Adrenal gland (tissue), 12 donors: ENCODE results near the gene DUSP14. TPM values are rescaled to one million over a fixed set of nuclear protein-coding genes. Genes with fewer than 3 reads are reported as not detected.

Experiments used
- DNase-seq, 7 donors: peaks; one replicate each; pipeline ENCODE4 v3.0.0-alpha.2; 2019 to 2020
- H3K27ac ChIP-seq, 5 donors: fragments of 200-600 bp; sonication (generic) in 4 of 5; 1 replicate in 3 of 5; 2 replicates in 2 of 5; pipeline versions ENCODE4 v1.5.1 to v1.8.0; 2016 to 2020; ENCODE audit warnings: mild to moderate bottlenecking in 1 of 5
- H3K27me3 ChIP-seq: fragments of 200-600 bp; 2 replicates; pipeline ENCODE4 v1.8.0; 2021
- H3K36me3 ChIP-seq, 2 donors: fragments of 200-600 bp; replicated peaks in 1 of 2; 1 replicate in 1 of 2; 2 replicates in 1 of 2; pipeline versions ENCODE4 v1.5.1 to v1.8.0; 2018 to 2022
- H3K4me1 ChIP-seq, 2 donors: fragments of 200-600 bp; replicated peaks in 1 of 2; 1 replicate in 1 of 2; 2 replicates in 1 of 2; pipeline versions ENCODE4 v1.5.1 to v1.8.0; 2018 to 2021
- H3K4me3 ChIP-seq, 4 donors: fragments of 200-600 bp; sonication (generic) in 3 of 4; one replicate each; pipeline ENCODE4 v1.5.1; 2016 to 2018
- H3K9me3 ChIP-seq, 3 donors: fragments of 200-600 bp; sonication (generic) in 1 of 3; replicated peaks in 1 of 3; 1 replicate in 2 of 3; 2 replicates in 1 of 3; pipeline versions ENCODE4 v1.5.1 to v1.8.0; 2016 to 2021
- POLR2A ChIP-seq, 2 donors: fragments of 450-650 bp; IDR thresholded peaks; one replicate each; pipeline ENCODE4 v1.6.1; 2017; ENCODE audit warnings: antibody characterized with exemption in 2 of 2, mild to moderate bottlenecking in 2 of 2, moderate library complexity in 1 of 2
- WGBS, 4 donors: extraction: QIAGEN DNeasy Blood & Tissue Kit in 2 of 4; methylation state at CpG; one replicate each; pipeline versions ENCODE4 v1.1.5 to v1.1.7; 2013 to 2017; 5-methylcytosine and 5-hydroxymethylcytosine counted together
- intact Hi-C, 2 donors: fragments of 100-400 bp; cut with DNase I; formaldehyde crosslinking; loops; one replicate each; pipeline versions ENCODE4 v1.14.1 to v1.15.0; 2022 to 2023
- polyA plus RNA-seq, 3 donors: library from polyadenylated mRNA; stranded (reverse); fragments of 200-250 nt in 2 of 3; fragments of 350-450 nt in 1 of 3; fragmentation: Illumina TruSeq in 1 of 3; extraction: RNeasy Lipid Tissue Mini Kit (QIAGEN cat#74804) in 1 of 3; gene quantifications; one replicate each; pipeline ENCODE4 v1.2.3, GENCODE V29; 2013 to 2014
- total RNA-seq, 9 donors: library from RNA; depleted of rRNA in 4 of 9; stranded (reverse); fragments of >200 nt in 4 of 9; fragments of 120-200 nt in 1 of 9; fragmentation: NEBNext Ultra II Directional in 1 of 9; extraction: Animal tissue kit (Norgen Biotek cat#: 25700) in 1 of 9; gene quantifications; one replicate each; pipeline versions ENCODE4 v1.1.0 to v1.2.4, GENCODE V29; 2013 to 2023
- TF ChIP-seq, protein P1 (sequence below), 6 experiments: fragments of 450-650 bp in 4 of 6; fragments of 200-600 bp in 2 of 6; sonication (generic) in 1 of 6; IDR thresholded peaks; 1 replicate in 5 of 6; 2 replicates in 1 of 6; pipeline versions ENCODE4 v1.5.1 to v1.8.0; 2016 to 2021; ENCODE audit warnings: antibody characterized with exemption in 6 of 6, mild to moderate bottlenecking in 2 of 6, moderate library complexity in 1 of 6
- donor health status: healthy with polysubstance abuse.
- donor health status: Bipolar disorder and iron deficiency.
- donor health status: DM: yes; HTN: yes; CAD: no.
- donor health status: DM: no; HTN: no; CAD: no.
- donor health status: DM: no; HTN: no; CAD: no.
- donor health status: DM: yes; HTN: yes; CAD: no.

DUSP14 gene
- total and polyA plus RNA-seq, 12 donors, result 7.2 to 66.2 (median 22.4) TPM

- WGBS, 4 donors, result 89 to 91% (median 89%) methylated on average over 10 of the region's 10 CpGs
- intact Hi-C loops, result no loop called here
- no peak for TF ChIP-seq POLR2A (IDR thresholded peaks at IDR 0.05)
- TF ChIP-seq, protein P1, sequence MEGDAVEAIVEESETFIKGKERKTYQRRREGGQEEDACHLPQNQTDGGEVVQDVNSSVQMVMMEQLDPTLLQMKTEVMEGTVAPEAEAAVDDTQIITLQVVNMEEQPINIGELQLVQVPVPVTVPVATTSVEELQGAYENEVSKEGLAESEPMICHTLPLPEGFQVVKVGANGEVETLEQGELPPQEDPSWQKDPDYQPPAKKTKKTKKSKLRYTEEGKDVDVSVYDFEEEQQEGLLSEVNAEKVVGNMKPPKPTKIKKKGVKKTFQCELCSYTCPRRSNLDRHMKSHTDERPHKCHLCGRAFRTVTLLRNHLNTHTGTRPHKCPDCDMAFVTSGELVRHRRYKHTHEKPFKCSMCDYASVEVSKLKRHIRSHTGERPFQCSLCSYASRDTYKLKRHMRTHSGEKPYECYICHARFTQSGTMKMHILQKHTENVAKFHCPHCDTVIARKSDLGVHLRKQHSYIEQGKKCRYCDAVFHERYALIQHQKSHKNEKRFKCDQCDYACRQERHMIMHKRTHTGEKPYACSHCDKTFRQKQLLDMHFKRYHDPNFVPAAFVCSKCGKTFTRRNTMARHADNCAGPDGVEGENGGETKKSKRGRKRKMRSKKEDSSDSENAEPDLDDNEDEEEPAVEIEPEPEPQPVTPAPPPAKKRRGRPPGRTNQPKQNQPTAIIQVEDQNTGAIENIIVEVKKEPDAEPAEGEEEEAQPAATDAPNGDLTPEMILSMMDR (IDR thresholded peaks at IDR 0.05), result no peak
These were observed 12.6 kb downstream of the DUSP14 start for GRCh38 chr17:37502009-37502936.

DNA sequence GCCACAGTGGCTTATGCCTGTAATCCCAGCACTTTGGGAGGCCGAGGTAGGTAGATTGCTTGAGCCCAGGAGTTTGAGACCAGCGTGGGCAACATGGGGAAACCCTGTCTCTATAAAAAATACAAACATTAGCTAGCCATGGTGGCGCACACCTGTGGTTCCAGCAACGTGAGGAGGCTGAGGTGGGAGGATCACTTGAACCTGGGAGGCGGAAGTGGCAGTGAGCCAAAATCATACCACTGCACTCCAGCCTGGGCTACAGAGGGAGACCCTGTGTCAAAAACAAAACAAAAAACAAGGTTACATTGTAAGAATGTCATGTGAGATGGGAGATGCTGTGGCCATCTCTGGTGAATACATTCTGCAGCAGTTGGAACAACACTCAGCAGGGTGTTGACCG, 13.5 kb downstream of the DUSP14 start:
- Histone ChIP-seq H3K4me3 (no peak overlapping the region), H3K27me3 (no peaks in the 10 kb centered on the region), H3K4me1 (no peaks in the 10 kb centered on the region), H3K9me3 (no peaks in the 10 kb centered on the region), H3K36me3 (no peaks in the 10 kb centered on the region), H3K27ac (no peak overlapping the region)
- TF ChIP-seq, protein P1 (IDR thresholded peaks at IDR 0.05), result no peak
- no peak for TF ChIP-seq POLR2A (IDR thresholded peaks at IDR 0.05)
- peak in 1 of 7 donors; percentile 37 for DNase-seq
- 96 to 98% (median 97%) methylated on average over 6 of the region's 6 CpGs for WGBS, 4 donors
- intact Hi-C loops, result no loop called here

More at GRCh38 chr17:37502009-37502936, 12.6 kb downstream of the DUSP14 start:
- no peaks in the 10 kb centered on the region for H3K36me3 ChIP-seq
- no peaks in the 10 kb centered on the region for H3K27me3 ChIP-seq
- no peaks in the 10 kb centered on the region for H3K9me3 ChIP-seq
- no peaks in the 10 kb centered on the region for H3K4me1 ChIP-seq
- no peak overlapping the region for H3K27ac ChIP-seq
- H3K4me3 ChIP-seq, result no peak overlapping the region
- peak in 1 of 7 donors; percentile 45 for DNase-seq

DNA sequence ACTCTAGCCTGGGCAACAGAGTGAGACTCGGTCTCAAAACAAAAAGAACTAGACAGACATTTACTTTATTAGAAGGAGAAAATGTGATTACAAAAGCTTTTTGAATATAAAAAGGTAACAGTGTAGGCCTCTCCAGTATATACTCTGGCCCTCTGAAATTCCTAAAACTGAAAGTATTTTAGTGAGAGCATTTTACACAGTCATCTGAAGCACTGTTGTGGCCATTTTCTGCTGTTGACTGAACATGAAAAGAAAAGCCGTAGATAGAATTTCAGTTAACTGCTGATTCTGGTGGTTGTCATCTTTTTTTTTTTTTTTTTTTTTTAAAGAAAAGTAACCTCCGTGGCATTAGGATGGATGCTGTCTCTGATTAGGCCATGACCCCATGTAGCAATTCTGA, 15.6 kb downstream of the DUSP14 start:
- TF ChIP-seq POLR2A (IDR thresholded peaks at IDR 0.05), result no peak
- TF ChIP-seq, protein P1 (IDR thresholded peaks at IDR 0.05), result no peak
- no peak overlapping the region for H3K27ac ChIP-seq
- WGBS, 4 donors, result 72 to 86% (median 77%) methylated on average over 3 of the region's 3 CpGs
- intact Hi-C loops, result no loop called here
- no peaks in the 10 kb centered on the region for H3K9me3 ChIP-seq
- DNase-seq, result no peak
- H3K36me3 ChIP-seq, result no peaks in the 10 kb centered on the region
- no peak overlapping the region for H3K4me3 ChIP-seq
- no peaks in the 10 kb centered on the region for H3K4me1 ChIP-seq
- H3K27me3 ChIP-seq, result no peaks in the 10 kb centered on the region

GRCh38 chr17:37506678-37507077, 17.0 kb downstream of the DUSP14 start:
- WGBS, 4 donors, result 63 to 88% (median 74%) methylated on average over 9 to 10 of the region's 10 CpGs
- Histone ChIP-seq H3K36me3 (no peaks in the 10 kb centered on the region), H3K27ac (no peak overlapping the region), H3K9me3 (no peaks in the 10 kb centered on the region), H3K4me1 (no peaks in the 10 kb centered on the region), H3K27me3 (no peaks in the 10 kb centered on the region), H3K4me3 (no peak overlapping the region)
- DNase-seq, result peak in 1 of 7 donors; percentile 75
- TF ChIP-seq POLR2A (IDR thresholded peaks at IDR 0.05), result no peak
- TF ChIP-seq, protein P1 (IDR thresholded peaks at IDR 0.05), result peak; percentile 14 to 50 (median 34)
- intact Hi-C loops, result no loop called here
